K562 (cell line): ENCODE data around the gene DDX39A. TPM values are rescaled to one million over a fixed set of nuclear protein-coding genes. Genes with fewer than 3 reads are reported as not detected.
A peak's percentile ranks its signal among the peaks of the same experiment; 100 is the strongest.

Experiments
- CBX5 ChIP-seq: IDR thresholded peaks from 2 replicates; pipeline ENCODE4 v1.6.1; 2014; ENCODE audit warnings: low read depth, borderline replicate concordance
- DPF2 ChIP-seq: fragments of 450-650 bp; IDR thresholded peaks from 2 replicates; pipeline ENCODE4 v1.6.1; 2016
- TARDBP ChIP-seq: fragments of 450-650 bp; IDR thresholded peaks from 2 replicates; pipeline ENCODE4 v1.6.1; 2016
- ZNF384 ChIP-seq: IDR thresholded peaks from 2 replicates; pipeline ENCODE4 v1.6.1; 2012; ENCODE audit warnings: low read depth, low read length, improper control_type of control experiment
- polyA plus RNA-seq, 8 experiments: library from polyadenylated mRNA; depleted of rRNA in 4 of 8; stranded (reverse) in 5 of 8; unstranded in 3 of 8; fragments of >200 nt; fragmentation: Nextera tagmentation in 2 of 8; fragmentation: Illumina TruSeq in 1 of 8; extraction: Ambion mirVana in 2 of 8; extraction: Trizol in 1 of 8; gene quantifications; 2 replicates each; pipeline versions ENCODE4 v1.2.1 to v1.2.3, GENCODE V29; 2011 to 2014; ENCODE audit warnings: inconsistent platforms in 1 of 8, missing spikeins in 1 of 8
- total RNA-seq, 7 experiments: library from RNA; depleted of rRNA in 6 of 7; stranded (reverse); fragments of >200 nt in 6 of 7; fragmentation: Illumina TruSeq in 2 of 7; extraction: Trizol in 2 of 7; gene quantifications; 2 replicates each; pipeline versions ENCODE4 v1.2.1 to v1.2.3, GENCODE V29; 2011 to 2021; ENCODE audit warnings: low replicate concordance in 1 of 7
- TF ChIP-seq, protein P1 (sequence below), 2 experiments: fragments of 450-650 bp in 1 of 2; sonication (generic) in 1 of 2; formaldehyde crosslinking in 1 of 2; IDR thresholded peaks; 2 replicates each; pipeline versions ENCODE4 v1.7.1 to v1.9.0; 2016 to 2022; ENCODE audit warnings: inconsistent platforms in 1 of 2, mild to moderate bottlenecking in 1 of 2, missing genetic modification reagents in 1 of 2
- TF ChIP-seq, protein P2 (sequence below): IDR thresholded peaks from 3 replicates; pipeline ENCODE4 v1.6.1; 2011; ENCODE audit warnings: borderline replicate concordance, mild to moderate bottlenecking; ENCODE audit not compliant: insufficient read length, insufficient read depth
- TF ChIP-seq, protein P3 (sequence below): fragments of 250-450 bp; sonication (Bioruptor Pico); IDR thresholded peaks from 2 replicates; pipeline ENCODE4 v1.4.0; 2020; ENCODE audit warnings: mild to moderate bottlenecking, moderate library complexity, borderline replicate concordance

Gene DDX39A
- total and polyA plus RNA-seq, 9 of the 15 experiments (the other 6 are each of a cell fraction or from before 2014, with no cell fraction given), result 90.3 to 250 (median 188) TPM

DNA sequence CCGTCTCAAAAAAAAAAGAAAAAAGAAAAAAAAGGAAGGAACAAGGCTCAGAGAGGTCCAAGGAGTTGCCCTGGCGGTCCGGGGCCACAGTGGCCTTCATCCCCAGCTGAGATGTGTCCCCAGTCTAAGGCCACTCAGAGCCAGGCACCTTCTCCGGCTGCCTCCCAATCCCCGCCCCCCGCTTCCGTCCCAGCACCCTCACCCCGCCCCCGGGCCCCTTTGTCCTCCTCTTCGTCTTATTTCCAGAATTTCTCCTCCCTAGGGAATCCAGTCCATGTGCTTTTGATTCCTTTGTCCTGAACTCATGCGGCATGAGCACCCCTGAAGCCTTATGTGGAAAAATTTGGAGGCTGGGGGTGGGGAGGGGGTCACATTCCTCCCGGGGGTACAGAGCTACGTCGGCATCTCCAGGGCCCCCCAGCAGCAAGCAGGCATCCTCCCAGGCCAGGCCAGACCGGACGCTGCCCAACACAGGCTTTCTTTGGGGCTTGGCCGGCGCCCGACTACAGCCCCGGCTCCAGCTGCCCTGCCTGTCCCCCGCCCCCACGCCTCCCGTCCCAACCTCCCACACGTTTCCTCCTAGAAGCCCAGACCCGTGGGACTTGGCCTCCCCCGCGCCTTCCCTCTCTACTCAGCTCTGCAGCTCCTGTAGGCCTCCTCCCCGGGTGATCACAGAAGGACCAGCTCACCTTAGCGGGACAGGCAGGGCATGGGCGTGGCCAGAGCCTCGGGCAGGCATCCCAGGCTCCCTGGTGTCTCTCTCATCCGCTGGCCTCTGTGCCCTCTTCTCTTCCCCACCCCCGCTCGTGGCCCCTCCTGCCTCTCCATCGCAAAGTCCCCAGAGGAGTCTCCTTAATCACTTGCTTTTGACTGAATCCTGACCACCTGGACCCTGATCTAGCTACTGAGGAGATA is 55.7 kb downstream of the DDX39A start (continued):
- TF ChIP-seq, protein P1, sequence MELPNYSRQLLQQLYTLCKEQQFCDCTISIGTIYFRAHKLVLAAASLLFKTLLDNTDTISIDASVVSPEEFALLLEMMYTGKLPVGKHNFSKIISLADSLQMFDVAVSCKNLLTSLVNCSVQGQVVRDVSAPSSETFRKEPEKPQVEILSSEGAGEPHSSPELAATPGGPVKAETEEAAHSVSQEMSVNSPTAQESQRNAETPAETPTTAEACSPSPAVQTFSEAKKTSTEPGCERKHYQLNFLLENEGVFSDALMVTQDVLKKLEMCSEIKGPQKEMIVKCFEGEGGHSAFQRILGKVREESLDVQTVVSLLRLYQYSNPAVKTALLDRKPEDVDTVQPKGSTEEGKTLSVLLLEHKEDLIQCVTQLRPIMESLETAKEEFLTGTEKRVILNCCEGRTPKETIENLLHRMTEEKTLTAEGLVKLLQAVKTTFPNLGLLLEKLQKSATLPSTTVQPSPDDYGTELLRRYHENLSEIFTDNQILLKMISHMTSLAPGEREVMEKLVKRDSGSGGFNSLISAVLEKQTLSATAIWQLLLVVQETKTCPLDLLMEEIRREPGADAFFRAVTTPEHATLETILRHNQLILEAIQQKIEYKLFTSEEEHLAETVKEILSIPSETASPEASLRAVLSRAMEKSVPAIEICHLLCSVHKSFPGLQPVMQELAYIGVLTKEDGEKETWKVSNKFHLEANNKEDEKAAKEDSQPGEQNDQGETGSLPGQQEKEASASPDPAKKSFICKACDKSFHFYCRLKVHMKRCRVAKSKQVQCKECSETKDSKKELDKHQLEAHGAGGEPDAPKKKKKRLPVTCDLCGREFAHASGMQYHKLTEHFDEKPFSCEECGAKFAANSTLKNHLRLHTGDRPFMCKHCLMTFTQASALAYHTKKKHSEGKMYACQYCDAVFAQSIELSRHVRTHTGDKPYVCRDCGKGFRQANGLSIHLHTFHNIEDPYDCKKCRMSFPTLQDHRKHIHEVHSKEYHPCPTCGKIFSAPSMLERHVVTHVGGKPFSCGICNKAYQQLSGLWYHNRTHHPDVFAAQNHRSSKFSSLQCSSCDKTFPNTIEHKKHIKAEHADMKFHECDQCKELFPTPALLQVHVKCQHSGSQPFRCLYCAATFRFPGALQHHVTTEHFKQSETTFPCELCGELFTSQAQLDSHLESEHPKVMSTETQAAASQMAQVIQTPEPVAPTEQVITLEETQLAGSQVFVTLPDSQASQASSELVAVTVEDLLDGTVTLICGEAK (IDR thresholded peaks at IDR 0.05), result no peak
- TF ChIP-seq, protein P1 (CRISPR knock-in tag; IDR thresholded peaks at IDR 0.05), result no peak
- TF ChIP-seq ZNF384, result no peak; the same call in 1 of the 2 replicates
- TF ChIP-seq, protein P2, sequence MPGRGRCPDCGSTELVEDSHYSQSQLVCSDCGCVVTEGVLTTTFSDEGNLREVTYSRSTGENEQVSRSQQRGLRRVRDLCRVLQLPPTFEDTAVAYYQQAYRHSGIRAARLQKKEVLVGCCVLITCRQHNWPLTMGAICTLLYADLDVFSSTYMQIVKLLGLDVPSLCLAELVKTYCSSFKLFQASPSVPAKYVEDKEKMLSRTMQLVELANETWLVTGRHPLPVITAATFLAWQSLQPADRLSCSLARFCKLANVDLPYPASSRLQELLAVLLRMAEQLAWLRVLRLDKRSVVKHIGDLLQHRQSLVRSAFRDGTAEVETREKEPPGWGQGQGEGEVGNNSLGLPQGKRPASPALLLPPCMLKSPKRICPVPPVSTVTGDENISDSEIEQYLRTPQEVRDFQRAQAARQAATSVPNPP, result no peak
- TF ChIP-seq DPF2, result peak; percentile 65
- 0 out of 2 replicates have a peak, but pooled peaks have one; percentile 44 for TF ChIP-seq TARDBP
- TF ChIP-seq CBX5, result no peak
- TF ChIP-seq, protein P3, sequence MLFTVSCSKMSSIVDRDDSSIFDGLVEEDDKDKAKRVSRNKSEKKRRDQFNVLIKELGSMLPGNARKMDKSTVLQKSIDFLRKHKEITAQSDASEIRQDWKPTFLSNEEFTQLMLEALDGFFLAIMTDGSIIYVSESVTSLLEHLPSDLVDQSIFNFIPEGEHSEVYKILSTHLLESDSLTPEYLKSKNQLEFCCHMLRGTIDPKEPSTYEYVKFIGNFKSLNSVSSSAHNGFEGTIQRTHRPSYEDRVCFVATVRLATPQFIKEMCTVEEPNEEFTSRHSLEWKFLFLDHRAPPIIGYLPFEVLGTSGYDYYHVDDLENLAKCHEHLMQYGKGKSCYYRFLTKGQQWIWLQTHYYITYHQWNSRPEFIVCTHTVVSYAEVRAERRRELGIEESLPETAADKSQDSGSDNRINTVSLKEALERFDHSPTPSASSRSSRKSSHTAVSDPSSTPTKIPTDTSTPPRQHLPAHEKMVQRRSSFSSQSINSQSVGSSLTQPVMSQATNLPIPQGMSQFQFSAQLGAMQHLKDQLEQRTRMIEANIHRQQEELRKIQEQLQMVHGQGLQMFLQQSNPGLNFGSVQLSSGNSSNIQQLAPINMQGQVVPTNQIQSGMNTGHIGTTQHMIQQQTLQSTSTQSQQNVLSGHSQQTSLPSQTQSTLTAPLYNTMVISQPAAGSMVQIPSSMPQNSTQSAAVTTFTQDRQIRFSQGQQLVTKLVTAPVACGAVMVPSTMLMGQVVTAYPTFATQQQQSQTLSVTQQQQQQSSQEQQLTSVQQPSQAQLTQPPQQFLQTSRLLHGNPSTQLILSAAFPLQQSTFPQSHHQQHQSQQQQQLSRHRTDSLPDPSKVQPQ (CRISPR knock-in tag), result no peak
